Effector CD8-positive, alpha-beta T cell (primary cell): ENCODE measurements around the gene MYO7A.

ENCODE experiments used
- DNase-seq: peaks from one replicate; lab custom pipeline; 2025; lab: John Stamatoyannopoulos, UW

Gene MYO7A

GRCh38 chr11:77166021-77166420, 38.0 kb downstream of the MYO7A start:
- no peak for DNase-seq

GRCh38 chr11:77167111-77167626, 39.1 kb downstream of the MYO7A start:
- no peak for DNase-seq

DNA sequence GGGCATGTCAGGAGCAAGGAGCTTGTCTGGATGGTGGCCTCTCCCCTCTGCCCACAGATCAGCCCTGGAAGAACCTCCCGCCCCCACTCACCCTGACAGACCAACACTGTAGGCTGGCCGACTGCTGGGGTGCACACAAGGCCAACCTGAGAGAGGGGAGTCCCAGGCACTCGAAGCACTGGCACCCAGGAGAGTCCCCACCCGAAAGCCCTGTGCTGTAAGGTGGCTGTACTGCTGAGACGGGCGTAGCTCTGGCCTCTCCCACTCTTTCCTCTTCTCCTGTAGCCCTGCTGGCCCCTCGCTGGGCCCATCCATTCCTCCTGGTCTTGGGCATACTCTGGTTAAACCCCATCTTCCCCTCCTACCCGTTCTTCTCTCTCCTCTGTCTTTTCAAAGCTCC, 39.7 kb downstream of the MYO7A start:
- no peak for DNase-seq

DNA sequence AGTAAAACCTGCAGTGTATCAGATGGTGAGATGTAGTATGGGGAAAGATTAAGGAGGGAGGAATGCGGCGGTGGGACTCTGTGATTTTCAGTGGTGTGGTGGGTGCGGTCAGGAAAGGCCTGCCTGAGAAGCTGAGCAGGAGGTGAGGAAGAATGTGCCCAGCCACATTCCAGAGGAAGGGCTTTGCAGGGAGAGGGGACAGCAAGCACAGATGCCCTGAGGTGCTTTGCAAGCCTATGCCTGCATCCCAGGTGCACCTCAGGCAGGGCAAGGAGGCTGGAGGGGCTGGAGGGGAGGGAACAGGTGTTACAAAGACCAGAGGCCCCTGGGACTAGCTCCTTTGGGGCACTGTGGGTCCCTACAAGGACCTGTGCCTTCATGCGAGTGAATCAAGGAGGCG, 42.1 kb downstream of the MYO7A start:
- no peak for DNase-seq

- DNase-seq, result no peak
Measured at GRCh38 chr11:77171254-77171653, 43.2 kb downstream of the MYO7A start.

DNA sequence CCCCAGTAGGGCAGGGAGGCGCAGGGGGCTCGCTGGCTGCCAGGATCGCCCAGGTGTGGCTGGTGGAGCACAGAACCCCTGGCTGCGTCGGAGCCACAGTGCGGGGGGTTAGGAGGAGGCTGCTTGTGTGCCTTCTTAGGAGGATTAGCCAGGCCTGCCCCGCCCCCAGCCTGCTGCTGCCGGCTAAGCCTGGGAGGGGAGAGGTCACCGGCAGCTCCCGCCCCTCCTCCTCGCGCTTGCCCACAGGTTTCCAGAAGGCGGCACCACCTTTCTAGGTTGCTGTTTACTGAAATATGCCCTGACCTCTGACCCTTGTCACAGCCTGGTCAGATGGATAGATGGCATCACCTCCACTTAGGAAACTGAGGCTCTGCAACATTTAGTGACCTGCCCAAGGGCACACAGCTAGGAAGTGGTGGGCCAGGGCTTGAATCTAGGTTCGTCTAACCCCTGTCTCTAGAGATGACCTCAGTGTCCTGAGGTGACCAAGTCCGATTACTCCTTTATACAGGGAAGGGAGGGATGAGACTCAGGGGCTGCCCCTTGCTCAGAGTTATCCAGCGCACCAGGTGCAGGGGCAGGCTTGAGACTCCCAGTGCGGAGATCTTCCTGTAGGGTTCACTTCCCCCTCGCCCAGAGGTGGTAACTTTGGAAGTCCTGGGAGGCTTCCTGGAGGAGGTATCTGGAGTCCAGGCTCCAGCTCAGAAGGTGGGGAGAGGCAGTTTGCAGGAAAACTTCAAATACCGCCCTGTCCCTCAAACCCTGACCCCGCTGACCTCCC, 44.0 kb downstream of the MYO7A start:
- DNase-seq, result no peak

DNA sequence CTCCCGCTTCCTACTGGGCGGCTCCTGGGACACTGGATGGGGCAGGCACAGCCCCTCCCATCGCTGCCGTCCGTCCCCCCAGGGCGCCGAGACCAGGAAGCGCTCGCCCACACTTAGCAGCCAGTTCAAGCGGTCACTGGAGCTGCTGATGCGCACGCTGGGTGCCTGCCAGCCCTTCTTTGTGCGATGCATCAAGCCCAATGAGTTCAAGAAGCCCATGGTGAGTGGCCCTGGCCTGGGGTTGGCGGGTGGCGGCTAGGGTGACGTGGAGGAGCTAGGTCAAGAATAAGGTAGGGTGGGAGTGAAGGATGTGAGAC, 44.6 kb downstream of the MYO7A start:
- DNase-seq, result no peak

DNA sequence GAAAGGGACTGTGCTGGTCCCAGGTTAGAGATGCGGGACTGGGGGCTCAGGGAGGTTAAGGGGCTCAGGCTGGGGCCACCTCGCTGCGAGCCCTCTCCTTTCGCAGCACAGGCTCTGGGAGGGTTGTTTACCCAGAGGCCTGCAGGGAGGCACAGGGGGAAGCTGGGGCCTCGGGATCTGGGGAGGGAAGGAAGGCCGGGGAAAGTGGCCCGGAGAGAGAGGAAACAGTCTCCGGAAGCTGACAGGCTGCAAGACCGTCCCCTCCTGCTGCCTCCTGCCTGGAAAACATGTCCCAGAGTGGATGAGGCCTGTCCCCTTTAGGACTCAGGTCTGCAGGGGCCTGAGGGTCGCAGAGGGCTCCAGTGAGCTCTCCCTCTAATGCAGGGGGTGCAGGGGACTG, 45.4 kb downstream of the MYO7A start:
- no peak for DNase-seq

- DNase-seq, result no peak
Measured at GRCh38 chr11:77174559-77174958, 46.5 kb downstream of the MYO7A start.

DNA sequence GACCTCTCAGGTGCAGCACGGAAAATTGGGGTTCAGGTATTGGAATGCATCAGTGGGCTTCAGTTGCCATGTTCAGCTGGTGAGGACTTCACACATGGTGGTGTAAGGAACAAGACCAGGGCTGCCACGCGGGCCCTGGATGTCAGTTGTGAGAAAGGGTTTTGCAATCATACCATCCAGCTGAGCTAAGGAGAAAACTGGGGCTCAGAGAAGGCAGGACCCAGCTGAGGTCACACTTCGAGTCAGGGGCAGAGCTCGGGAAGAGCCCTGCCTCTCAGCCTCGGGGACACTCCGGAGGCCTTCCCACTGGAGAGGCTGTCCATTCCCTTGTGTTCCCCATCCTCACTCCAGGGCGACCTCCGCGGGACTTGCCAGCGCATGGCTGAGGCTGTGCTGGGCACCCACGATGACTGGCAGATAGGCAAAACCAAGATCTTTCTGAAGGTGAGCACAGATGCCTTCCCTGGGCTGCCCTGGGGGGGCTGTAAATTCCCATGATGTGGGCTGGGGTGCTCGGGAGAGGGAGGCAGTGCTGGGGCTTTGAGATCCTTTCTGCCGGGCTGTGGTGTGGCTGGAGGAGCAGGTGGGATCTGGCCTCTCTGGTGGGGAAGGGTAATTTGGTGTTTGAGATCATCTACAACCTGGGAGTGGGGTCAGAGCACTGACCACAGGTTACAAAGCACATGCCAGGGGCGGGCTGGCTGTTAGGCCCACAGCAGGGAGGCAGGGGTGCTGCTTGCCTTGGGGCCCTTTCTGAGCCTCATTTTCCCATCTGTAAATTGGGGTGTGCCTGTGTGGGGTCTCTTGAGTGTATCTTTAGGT, 47.2 kb downstream of the MYO7A start:
- no peak for DNase-seq

DNA sequence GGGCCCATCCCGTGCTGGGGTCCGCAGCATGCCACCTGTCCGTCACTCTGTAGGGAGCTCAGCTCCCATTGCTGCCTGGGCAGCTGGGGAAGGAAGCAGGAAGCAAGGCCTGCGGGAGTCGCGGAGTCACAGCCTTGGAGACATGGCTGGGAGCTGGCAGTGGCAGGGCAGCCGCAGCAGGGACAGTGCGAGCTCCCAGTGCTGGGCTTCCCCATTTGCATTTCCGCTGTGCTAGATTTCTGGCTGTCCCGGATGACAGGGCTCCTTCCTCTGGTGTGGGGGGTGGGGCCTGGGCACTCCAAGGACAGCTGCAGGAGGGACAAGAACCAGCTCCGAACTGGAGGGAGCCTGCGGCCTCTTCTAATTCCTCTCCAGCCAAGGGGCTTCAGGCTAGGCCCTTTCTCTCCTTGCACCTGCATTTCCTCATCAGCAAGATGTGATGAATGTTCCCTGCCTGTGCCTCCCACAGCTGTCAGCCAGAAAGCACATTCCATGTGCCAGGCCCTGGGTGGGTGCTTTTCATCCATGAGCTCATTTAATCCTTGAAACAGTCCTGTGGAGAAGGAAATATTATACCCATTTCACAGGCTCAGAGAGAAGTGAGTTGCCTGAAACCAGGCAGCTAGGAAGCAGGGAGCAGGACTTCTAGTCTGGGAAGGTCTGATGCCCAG, 48.0 kb downstream of the MYO7A start:
- no peak for DNase-seq

DNA sequence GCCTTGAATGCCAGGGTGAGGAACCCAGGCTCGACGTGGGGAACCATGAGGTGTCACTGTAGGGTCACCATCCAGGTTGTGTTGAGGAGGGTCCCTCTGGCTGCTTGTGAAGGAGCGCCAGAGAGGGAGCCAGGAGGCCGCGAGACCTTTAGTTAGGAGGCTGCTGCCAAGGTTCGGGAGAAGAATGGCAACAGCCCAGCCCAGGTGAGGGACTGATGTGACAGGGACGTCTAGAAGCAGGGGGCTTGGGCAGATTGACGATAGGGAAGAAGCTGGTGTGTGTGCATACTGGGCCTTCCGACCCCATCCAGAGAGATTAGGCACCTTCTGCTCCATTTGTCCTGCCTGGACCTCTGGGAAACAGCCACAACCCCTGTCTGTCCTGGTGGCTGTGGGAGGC, 49.0 kb downstream of the MYO7A start:
- no peak for DNase-seq

GRCh38 chr11:77178150-77178549, 50.1 kb downstream of the MYO7A start:
- DNase-seq, result no peak

DNA sequence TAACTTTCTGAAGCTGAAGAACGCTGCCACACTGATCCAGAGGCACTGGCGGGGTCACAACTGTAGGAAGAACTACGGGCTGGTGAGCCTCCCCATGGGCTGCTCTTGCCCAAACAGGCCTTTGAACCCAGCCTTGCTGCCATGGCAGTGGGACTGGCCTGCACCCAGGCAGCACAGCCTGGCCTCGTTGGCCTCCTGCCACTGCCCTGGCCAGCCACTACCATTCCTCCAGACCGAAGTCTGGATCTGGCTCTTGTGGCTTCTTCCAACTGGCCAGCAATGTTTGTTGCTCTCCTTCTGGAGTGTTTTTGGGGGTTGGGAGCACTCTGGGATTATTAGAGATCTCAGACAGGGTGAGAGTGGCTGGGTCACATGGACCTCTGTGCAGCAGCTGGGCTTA, 51.0 kb downstream of the MYO7A start:
- DNase-seq, result no peak

GRCh38 chr11:77179681-77180080, 51.6 kb downstream of the MYO7A start:
- DNase-seq, result no peak

DNA sequence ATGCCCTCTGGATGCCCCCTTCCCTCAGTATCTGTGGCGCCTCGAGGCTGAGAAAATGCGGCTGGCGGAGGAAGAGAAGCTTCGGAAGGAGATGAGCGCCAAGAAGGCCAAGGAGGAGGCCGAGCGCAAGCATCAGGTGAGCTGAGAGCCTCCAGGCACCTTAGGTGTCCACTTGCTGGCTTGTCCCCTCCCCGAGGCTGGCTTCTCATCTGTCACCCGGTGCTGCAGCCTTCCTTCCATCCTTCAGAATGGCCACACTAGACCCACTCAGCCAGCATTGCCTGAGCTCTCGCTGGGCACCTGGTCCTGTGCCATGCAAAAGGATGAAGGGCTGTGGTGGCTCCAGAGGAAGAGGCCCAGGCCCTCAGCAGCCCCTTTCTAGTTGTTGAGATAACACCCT, 52.3 kb downstream of the MYO7A start:
- DNase-seq, result no peak

DNA sequence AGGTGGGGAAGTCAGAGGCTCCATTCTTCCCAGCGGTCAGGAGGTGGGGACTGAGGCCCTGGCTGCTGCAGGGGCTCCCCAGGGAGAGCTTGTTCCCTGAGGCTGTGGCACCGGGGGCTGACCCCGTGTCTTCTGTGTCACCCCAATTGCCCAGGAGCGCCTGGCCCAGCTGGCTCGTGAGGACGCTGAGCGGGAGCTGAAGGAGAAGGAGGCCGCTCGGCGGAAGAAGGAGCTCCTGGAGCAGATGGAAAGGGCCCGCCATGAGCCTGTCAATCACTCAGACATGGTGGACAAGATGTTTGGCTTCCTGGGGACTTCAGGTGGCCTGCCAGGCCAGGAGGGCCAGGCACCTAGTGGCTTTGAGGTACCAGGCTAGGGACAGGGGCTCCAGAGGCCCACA, 53.2 kb downstream of the MYO7A start:
- no peak for DNase-seq

- DNase-seq, result no peak
Measured at GRCh38 chr11:77181799-77182541, 53.9 kb downstream of the MYO7A start.

GRCh38 chr11:77182542-77183430, 54.7 kb downstream of the MYO7A start:
- DNase-seq, result no peak

GRCh38 chr11:77183431-77183984, 55.5 kb downstream of the MYO7A start:
- DNase-seq, result no peak
